OCI-M2 (cell line): Measurements from ENCODE around the gene INPP4B.

Experiments
- DNase-seq: peaks from one replicate; lab custom pipeline; 2025; ENCODE audit not compliant: unreplicated experiment; lab: John Stamatoyannopoulos, UW

Gene INPP4B

DNA sequence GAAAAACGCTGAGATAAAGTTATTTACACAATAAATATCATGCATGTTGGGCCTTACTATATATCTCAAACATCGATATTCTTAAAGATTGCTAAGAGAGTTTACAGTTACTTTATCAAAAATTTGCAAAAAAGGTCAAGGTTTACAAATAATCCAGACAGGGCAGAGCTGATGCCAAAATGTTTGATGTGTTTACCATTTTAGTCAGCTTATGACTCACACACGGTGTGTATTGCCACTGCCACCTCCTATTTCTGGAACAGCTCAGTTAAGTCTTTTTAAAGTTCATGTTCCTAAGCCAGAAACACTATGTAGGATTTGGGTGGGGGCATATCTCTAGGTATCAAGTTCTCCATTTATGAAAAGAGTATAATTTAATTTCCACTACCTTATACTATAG is 580.6 kb downstream of the INPP4B start:
- no peak for DNase-seq

DNA sequence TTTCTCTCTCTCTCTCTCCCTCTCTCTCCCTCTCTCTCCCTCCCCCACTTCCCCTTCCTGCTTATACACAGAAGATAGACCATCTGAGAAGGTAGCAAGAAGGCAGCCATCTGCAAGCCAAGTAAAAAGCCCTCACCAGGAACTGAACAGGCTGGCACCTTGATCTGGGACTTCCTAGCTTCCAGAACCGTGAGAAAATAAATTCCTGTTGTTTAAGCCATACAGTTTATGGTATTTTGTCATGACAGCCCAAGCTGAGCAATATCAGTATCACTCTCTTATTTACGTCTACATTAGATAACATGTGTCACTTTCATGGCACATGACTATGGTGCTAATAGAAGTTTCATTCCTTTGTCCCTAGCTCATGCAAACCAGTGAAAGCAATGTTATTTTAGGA is 581.1 kb downstream of the INPP4B start:
- DNase-seq: no peak

DNA sequence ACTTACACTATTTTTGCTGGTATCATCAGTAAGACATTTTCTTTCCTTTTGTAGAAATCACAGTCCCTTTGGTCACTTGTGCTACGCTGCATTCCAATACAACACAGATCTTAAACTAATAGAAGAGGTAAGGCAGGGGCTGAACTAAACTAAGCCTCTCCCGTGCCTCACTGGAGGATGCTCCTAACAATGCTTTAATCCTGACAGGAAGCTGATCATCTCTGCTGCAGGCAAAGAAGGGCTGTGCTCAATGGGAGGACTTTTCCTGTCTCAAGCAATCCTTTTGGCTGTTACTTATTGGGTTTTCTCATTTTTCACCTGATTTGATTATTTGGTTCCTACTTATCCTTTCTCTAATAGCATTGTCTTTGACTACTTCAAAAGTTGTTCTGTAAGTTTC is 583.1 kb downstream of the INPP4B start:
- no peak for DNase-seq

DNA sequence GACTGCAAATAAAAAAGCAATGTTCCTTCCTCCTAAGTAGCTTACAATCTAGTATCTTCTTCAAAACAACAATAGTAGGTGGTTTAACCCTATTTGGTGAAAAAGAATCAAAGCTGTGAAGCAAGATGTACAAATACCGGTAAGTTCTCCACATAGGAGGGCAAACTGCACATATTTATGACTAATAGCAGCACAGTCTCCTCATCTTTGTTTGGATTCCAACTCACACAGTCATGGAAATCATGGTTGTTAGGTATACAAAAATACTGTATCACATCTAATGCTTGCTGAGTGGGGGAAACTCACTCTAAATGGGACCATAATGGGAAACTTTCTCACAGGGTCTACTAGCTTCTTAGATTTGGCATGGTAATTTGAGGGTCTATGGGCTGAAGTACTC is 597.2 kb downstream of the INPP4B start:
- DNase-seq: no peak

- no peak for DNase-seq
Observed at GRCh38 chr4:142243255-142243654, 602.8 kb downstream of the INPP4B start.

- no peak for DNase-seq
Observed at GRCh38 chr4:142242156-142242555, 603.9 kb downstream of the INPP4B start.

GRCh38 chr4:142238589-142238988 is 607.5 kb downstream of the INPP4B start:
- DNase-seq: no peak

- DNase-seq: no peak
Observed at GRCh38 chr4:142236268-142236667, 609.8 kb downstream of the INPP4B start.

DNA sequence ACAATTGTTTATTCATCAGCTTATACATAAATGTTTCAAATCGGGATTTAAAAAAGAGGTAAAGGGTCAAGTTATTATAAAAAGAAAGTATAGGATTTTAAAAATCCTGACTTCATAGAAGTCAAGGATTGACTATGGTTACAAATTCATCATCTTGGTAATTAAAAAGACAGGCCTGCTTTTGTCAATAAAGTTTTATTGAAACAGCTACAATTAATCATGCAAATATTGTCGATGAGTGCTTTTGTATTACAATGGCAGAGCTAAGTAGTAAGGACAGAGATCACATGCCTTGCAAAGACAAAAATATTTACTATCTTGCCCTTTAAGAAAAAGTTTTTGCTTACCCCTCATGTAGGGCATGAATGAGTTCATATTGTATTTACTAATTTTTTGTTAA is 614.3 kb downstream of the INPP4B start:
- DNase-seq: no peak

- no peak for DNase-seq
Observed at GRCh38 chr4:142230991-142231390, 615.1 kb downstream of the INPP4B start.

GRCh38 chr4:142226014-142226413 is 620.1 kb downstream of the INPP4B start:
- DNase-seq: no peak

GRCh38 chr4:142222127-142222526 is 624.0 kb downstream of the INPP4B start:
- DNase-seq: no peak

DNA sequence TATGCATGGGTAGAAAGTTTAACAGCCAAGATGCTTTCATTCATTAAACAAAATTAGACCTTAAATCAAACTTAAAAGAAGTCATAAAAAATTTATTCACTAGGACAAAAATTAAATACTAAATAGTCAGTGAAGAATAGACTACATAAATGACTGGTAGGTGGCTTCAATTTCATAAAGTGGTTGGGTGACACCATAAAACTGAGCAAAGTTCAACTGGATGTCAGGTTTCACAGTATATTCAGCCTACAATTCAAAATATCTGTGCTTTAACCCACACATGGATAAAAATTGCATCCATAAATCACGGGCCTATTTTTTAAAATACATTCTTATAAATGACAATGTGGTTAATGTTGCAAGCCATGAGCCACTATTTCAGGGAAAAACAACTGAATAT is 627.4 kb downstream of the INPP4B start:
- DNase-seq: no peak

- no peak for DNase-seq
Observed at GRCh38 chr4:142211444-142211843, 634.7 kb downstream of the INPP4B start.

DNA sequence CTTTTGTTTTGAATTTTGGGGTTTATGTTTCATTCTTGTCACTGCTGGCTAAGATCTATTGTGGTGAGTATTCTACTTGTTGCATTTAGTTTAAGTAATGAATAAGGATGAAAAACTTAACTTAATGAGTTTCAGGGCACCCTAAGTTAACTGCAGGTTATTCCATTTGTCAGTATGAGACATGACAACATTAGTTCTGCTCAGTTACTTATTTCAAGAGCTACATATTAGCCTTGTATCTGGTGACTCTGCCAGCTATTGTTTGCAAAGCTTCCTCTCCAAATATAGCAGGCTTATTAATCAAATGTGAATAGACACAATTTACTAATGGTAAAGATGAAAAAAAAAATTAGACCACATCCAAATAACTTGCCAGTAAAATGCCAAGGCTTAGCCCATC is 642.6 kb downstream of the INPP4B start:
- DNase-seq: no peak

DNA sequence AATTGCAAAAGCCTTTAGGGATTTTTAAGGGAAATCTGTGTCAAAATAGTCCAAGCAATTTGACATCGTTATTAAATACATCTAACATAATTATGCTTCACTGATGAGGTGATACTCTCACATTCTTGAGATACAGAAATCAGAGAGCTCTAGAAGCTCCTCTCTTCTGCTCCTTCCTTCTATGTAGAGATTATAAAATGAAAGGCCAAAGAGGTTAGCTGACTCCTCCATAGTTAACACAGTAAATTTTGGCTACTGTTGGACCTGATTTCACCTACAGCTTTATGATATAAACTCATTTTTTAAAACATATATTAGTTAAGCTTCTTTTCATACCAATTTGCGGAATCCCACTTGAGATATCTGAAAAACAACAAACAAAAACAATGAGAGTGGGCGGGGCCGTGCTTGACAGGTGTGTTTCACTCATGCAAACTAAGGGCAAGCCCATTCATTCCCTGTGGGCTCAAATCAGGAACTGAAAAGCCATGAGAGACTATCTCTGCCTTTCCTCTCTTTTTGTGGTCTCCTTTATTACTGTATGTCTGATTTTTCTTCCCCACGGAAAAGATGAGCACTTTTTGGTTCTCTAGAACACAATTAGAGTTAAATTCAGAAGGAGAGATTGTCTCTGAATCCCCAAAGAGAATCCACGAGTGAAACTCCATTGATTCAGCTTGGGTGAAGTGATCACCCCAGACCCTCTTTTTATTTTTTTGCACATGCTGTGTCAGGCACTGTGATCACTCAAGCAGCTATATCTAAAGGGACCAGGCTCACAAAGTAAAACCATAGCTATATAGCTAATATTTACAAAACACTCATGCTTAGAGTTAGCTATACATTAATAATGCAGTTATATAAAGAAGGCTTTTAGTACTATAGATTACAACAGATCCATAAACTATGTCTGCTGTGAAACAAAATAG is 643.4 kb downstream of the INPP4B start:
- no peak for DNase-seq

GRCh38 chr4:142201041-142201440 is 645.1 kb downstream of the INPP4B start:
- DNase-seq: no peak

- DNase-seq: no peak
Observed at GRCh38 chr4:142194905-142195304, 651.2 kb downstream of the INPP4B start.

DNA sequence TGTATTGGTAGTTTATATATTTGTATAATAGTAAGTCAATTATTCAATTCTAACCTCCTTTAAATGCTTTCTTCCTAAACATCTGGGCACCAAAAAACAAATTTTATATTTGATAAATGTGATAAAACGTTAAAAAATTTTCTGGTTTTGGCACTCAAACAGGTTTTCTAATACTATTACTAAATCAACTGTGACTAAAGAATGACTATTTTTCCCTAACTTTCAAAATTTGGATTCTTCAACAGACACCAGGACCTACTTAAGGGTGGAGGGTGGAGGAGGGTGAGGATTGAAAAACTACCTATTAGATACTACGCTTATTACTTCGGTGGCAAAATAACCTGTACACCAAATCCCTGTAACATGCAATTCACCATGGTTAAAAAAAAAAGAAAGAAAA is 654.2 kb downstream of the INPP4B start:
- no peak for DNase-seq

DNA sequence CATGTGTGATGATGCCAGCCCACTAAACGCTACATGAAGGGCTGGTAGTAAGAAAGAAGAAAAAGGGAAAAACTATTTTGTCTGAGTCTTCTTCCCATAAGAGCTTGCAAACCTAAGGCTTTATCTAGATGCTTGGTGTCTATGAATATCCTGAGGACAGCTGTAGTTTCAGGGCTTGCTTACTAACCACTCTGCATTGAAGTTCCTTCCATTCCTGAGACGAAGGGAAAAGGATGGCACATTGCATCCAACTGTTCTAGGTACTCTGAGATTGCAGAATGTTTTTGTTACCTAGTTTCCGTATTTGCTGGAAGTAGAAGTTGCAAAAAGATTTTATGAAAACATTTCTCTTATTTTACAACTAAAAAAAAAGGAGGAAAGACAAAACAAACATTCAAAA is 665.1 kb downstream of the INPP4B start:
- DNase-seq: no peak

DNA sequence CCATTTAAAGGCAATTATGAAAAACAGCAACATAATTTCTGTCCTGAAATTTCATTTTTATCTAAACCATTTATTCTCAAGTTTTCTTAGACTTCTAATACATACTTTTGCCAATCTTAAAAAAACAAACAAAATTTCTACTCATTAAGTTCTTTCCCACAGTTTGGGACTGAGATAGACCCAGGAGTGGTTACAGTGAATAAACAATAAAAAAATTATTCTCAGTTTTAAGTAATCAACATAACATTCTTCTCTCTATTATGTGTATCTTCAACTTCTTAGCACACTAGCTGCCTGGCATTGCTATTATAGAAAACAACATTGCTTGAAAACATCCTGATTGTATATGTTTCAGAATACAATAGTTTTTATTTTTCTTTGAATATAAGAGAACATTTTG is 676.9 kb downstream of the INPP4B start:
- no peak for DNase-seq

DNA sequence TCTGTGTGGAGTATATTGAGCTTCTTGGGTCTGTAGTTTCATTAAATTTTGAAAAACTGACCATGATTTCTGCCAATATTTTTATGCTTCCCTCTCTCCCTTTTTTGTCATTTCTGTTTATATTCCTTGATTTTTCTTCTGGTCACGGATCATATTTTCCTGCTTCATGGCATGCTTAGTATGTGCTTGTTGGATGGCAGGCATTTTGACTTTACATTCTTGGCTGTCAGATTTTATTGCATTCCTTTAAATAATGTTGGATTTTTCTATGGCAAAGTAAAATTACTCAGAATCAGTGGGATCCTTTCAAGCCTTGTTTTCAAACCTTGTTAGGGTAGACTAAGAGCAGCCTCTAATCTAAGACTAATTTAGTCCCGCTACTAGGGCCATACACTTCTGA is 677.9 kb downstream of the INPP4B start:
- DNase-seq: no peak
